ENCODE measurements around the gene TENM4.

TENM4 gene

GRCh38 chr11:78654866-78655265 is 786.0 kb downstream of the TENM4 start:
- no peak overlapping the region for H3K23ac ChIP-seq (ENCODE audit: low read depth, low read length, poor library complexity)
- H3K36me3 ChIP-seq (replicated peaks in 1 of 2; ENCODE audit: control insufficient read depth in 2 of 2, insufficient read depth in 2 of 2, low read length in 2 of 2): peaks cover 3 to 7% of the 10 kb centered on the region in 2 donors
- H3K27me3 ChIP-seq (ENCODE audit: control insufficient read depth in 3 of 3, insufficient read depth in 3 of 3, low read depth in 1 of 3, low read length in 3 of 3): no peaks in the 10 kb centered on the region
- H2BK15ac ChIP-seq (ENCODE audit: low read length): no peak overlapping the region
- no peak overlapping the region for H3K14ac ChIP-seq (ENCODE audit: low read length)
- DNase-seq (ENCODE audit: low spot score): no peak
- no peak overlapping the region for H4K8ac ChIP-seq (ENCODE audit: low read depth, low read length)
- H3K18ac ChIP-seq (ENCODE audit: low read length): no peak overlapping the region
- H2AK5ac ChIP-seq (ENCODE audit: low read depth, low read length): no peak overlapping the region
- peaks cover 3 to 6% of the 10 kb centered on the region in 2 donors for H3K4me1 ChIP-seq (ENCODE audit: control insufficient read depth in 2 of 2, insufficient read depth in 1 of 2, low read depth in 1 of 2, low read length in 2 of 2)
- no peaks in the 10 kb centered on the region for H3K9me3 ChIP-seq (replicated peaks in 1 of 2; ENCODE audit: control insufficient read depth in 2 of 2, insufficient read depth in 1 of 2, low read depth in 1 of 2, low read length in 2 of 2)
- H2BK120ac ChIP-seq (ENCODE audit: low read depth, low read length): no peak overlapping the region
- no peak overlapping the region for H3K9ac ChIP-seq (ENCODE audit: low read depth, low read length, poor library complexity)
- no CpG with 5 or more reads among the region's 5 CpGs for WGBS, 2 donors (ENCODE audit: extremely low coverage in 2 of 2, insufficient read length in 2 of 2, insufficient replicate concordance in 1 of 2)
- no peak overlapping the region for H2AFZ ChIP-seq (ENCODE audit: low read length)
- no peak overlapping the region for H2BK12ac ChIP-seq (ENCODE audit: low read length)
- H3K27ac ChIP-seq (replicated peaks; ENCODE audit: low read length): no peak overlapping the region
- H3K4me3 ChIP-seq (ENCODE audit: low read length in 2 of 2): no peak overlapping the region
- H4K91ac ChIP-seq (ENCODE audit: low read depth, low read length, poor library complexity): no peak overlapping the region
- H3K4ac ChIP-seq (ENCODE audit: low read length): no peak overlapping the region
- H3K79me1 ChIP-seq (ENCODE audit: low read depth, low read length): peaks cover 2% of the 10 kb centered on the region
- no peak overlapping the region for H3K4me2 ChIP-seq (ENCODE audit: insufficient read depth, low read length, poor library complexity, severe bottlenecking)
- no peak overlapping the region for H2BK5ac ChIP-seq (ENCODE audit: low read length)

GRCh38 chr11:78654071-78654470 is 786.8 kb downstream of the TENM4 start:
- H2BK15ac ChIP-seq (ENCODE audit: low read length): no peak overlapping the region
- H2AK5ac ChIP-seq (ENCODE audit: low read depth, low read length): no peak overlapping the region
- no peaks in the 10 kb centered on the region for H3K9me3 ChIP-seq (replicated peaks in 1 of 2; ENCODE audit: control insufficient read depth in 2 of 2, insufficient read depth in 1 of 2, low read depth in 1 of 2, low read length in 2 of 2)
- no peak overlapping the region for H2BK5ac ChIP-seq (ENCODE audit: low read length)
- H3K9ac ChIP-seq (ENCODE audit: low read depth, low read length, poor library complexity): no peak overlapping the region
- H3K4ac ChIP-seq (ENCODE audit: low read length): no peak overlapping the region
- no peak overlapping the region for H2AFZ ChIP-seq (ENCODE audit: low read length)
- no peak overlapping the region for H4K8ac ChIP-seq (ENCODE audit: low read depth, low read length)
- no peak overlapping the region for H3K23ac ChIP-seq (ENCODE audit: low read depth, low read length, poor library complexity)
- WGBS, 2 donors (ENCODE audit: extremely low coverage in 2 of 2, insufficient read length in 2 of 2, insufficient replicate concordance in 1 of 2): no CpG with 5 or more reads among the region's 3 CpGs
- H3K79me1 ChIP-seq (ENCODE audit: low read depth, low read length): peaks cover 2% of the 10 kb centered on the region
- H3K14ac ChIP-seq (ENCODE audit: low read length): no peak overlapping the region
- H3K18ac ChIP-seq (ENCODE audit: low read length): no peak overlapping the region
- H3K27me3 ChIP-seq (ENCODE audit: control insufficient read depth in 3 of 3, insufficient read depth in 3 of 3, low read depth in 1 of 3, low read length in 3 of 3): no peaks in the 10 kb centered on the region
- H2BK12ac ChIP-seq (ENCODE audit: low read length): no peak overlapping the region
- H3K4me2 ChIP-seq (ENCODE audit: insufficient read depth, low read length, poor library complexity, severe bottlenecking): no peak overlapping the region
- no peak overlapping the region for H3K4me3 ChIP-seq (ENCODE audit: low read length in 2 of 2)
- H3K36me3 ChIP-seq (replicated peaks in 1 of 2; ENCODE audit: control insufficient read depth in 2 of 2, insufficient read depth in 2 of 2, low read length in 2 of 2): peaks cover 3 to 7% of the 10 kb centered on the region in 2 donors
- H2BK120ac ChIP-seq (ENCODE audit: low read depth, low read length): no peak overlapping the region
- no peak overlapping the region for H3K27ac ChIP-seq (replicated peaks; ENCODE audit: low read length)
- peaks cover 3 to 6% of the 10 kb centered on the region in 2 donors for H3K4me1 ChIP-seq (ENCODE audit: control insufficient read depth in 2 of 2, insufficient read depth in 1 of 2, low read depth in 1 of 2, low read length in 2 of 2)
- no peak overlapping the region for H4K91ac ChIP-seq (ENCODE audit: low read depth, low read length, poor library complexity)
- DNase-seq (ENCODE audit: low spot score): no peak

GRCh38 chr11:78653294-78653909 is 787.4 kb downstream of the TENM4 start:
- H2AK5ac ChIP-seq (ENCODE audit: low read depth, low read length): no peak overlapping the region
- no peaks in the 10 kb centered on the region for H3K9me3 ChIP-seq (replicated peaks in 1 of 2; ENCODE audit: control insufficient read depth in 2 of 2, insufficient read depth in 1 of 2, low read depth in 1 of 2, low read length in 2 of 2)
- H3K27me3 ChIP-seq (ENCODE audit: control insufficient read depth in 3 of 3, insufficient read depth in 3 of 3, low read depth in 1 of 3, low read length in 3 of 3): no peaks in the 10 kb centered on the region
- H4K8ac ChIP-seq (ENCODE audit: low read depth, low read length): no peak overlapping the region
- H3K79me1 ChIP-seq (ENCODE audit: low read depth, low read length): peaks cover 2% of the 10 kb centered on the region
- no CpG with 5 or more reads among the region's 11 CpGs for WGBS, 2 donors (ENCODE audit: extremely low coverage in 2 of 2, insufficient read length in 2 of 2, insufficient replicate concordance in 1 of 2)
- no peak overlapping the region for H2BK5ac ChIP-seq (ENCODE audit: low read length)
- H2BK120ac ChIP-seq (ENCODE audit: low read depth, low read length): no peak overlapping the region
- H3K4me1 ChIP-seq (ENCODE audit: control insufficient read depth in 2 of 2, insufficient read depth in 1 of 2, low read depth in 1 of 2, low read length in 2 of 2): peaks cover 3 to 6% of the 10 kb centered on the region in 2 donors
- H2BK15ac ChIP-seq (ENCODE audit: low read length): no peak overlapping the region
- no peak overlapping the region for H3K4ac ChIP-seq (ENCODE audit: low read length)
- H3K27ac ChIP-seq (replicated peaks; ENCODE audit: low read length): no peak overlapping the region
- H2AFZ ChIP-seq (ENCODE audit: low read length): no peak overlapping the region
- no peak overlapping the region for H3K14ac ChIP-seq (ENCODE audit: low read length)
- no peak overlapping the region for H3K9ac ChIP-seq (ENCODE audit: low read depth, low read length, poor library complexity)
- peaks cover 2 to 6% of the 10 kb centered on the region in 2 donors for H3K36me3 ChIP-seq (replicated peaks in 1 of 2; ENCODE audit: control insufficient read depth in 2 of 2, insufficient read depth in 2 of 2, low read length in 2 of 2)
- DNase-seq (ENCODE audit: low spot score): no peak
- no peak overlapping the region for H2BK12ac ChIP-seq (ENCODE audit: low read length)
- H3K23ac ChIP-seq (ENCODE audit: low read depth, low read length, poor library complexity): no peak overlapping the region
- no peak overlapping the region for H3K4me3 ChIP-seq (ENCODE audit: low read length in 2 of 2)
- H3K18ac ChIP-seq (ENCODE audit: low read length): peak overlapping the region; percentile 7
- H3K4me2 ChIP-seq (ENCODE audit: insufficient read depth, low read length, poor library complexity, severe bottlenecking): no peak overlapping the region
- no peak overlapping the region for H4K91ac ChIP-seq (ENCODE audit: low read depth, low read length, poor library complexity)

- no peaks in the 10 kb centered on the region for H3K27me3 ChIP-seq (ENCODE audit: control insufficient read depth in 3 of 3, insufficient read depth in 3 of 3, low read depth in 1 of 3, low read length in 3 of 3)
- no peak overlapping the region for H3K4me3 ChIP-seq (ENCODE audit: low read length in 2 of 2)
- H2AK5ac ChIP-seq (ENCODE audit: low read depth, low read length): no peak overlapping the region
- no peak overlapping the region for H3K27ac ChIP-seq (replicated peaks; ENCODE audit: low read length)
- DNase-seq (ENCODE audit: low spot score): no peak
- H3K14ac ChIP-seq (ENCODE audit: low read length): no peak overlapping the region
- H2BK15ac ChIP-seq (ENCODE audit: low read length): no peak overlapping the region
- H4K8ac ChIP-seq (ENCODE audit: low read depth, low read length): no peak overlapping the region
- no peak overlapping the region for H3K18ac ChIP-seq (ENCODE audit: low read length)
- peaks cover 3 to 6% of the 10 kb centered on the region in 2 donors for H3K4me1 ChIP-seq (ENCODE audit: control insufficient read depth in 2 of 2, insufficient read depth in 1 of 2, low read depth in 1 of 2, low read length in 2 of 2)
- H3K9ac ChIP-seq (ENCODE audit: low read depth, low read length, poor library complexity): no peak overlapping the region
- H2BK12ac ChIP-seq (ENCODE audit: low read length): no peak overlapping the region
- WGBS, 2 donors (ENCODE audit: extremely low coverage in 2 of 2, insufficient read length in 2 of 2, insufficient replicate concordance in 1 of 2): no CpG with 5 or more reads among the region's 5 CpGs
- H3K9me3 ChIP-seq (replicated peaks in 1 of 2; ENCODE audit: control insufficient read depth in 2 of 2, insufficient read depth in 1 of 2, low read depth in 1 of 2, low read length in 2 of 2): no peaks in the 10 kb centered on the region
- H3K79me1 ChIP-seq (ENCODE audit: low read depth, low read length): peaks cover 2% of the 10 kb centered on the region
- H3K36me3 ChIP-seq (replicated peaks in 1 of 2; ENCODE audit: control insufficient read depth in 2 of 2, insufficient read depth in 2 of 2, low read length in 2 of 2): peaks cover 0 to under 1% of the 10 kb centered on the region in 2 donors
- no peak overlapping the region for H2AFZ ChIP-seq (ENCODE audit: low read length)
- H4K91ac ChIP-seq (ENCODE audit: low read depth, low read length, poor library complexity): no peak overlapping the region
- no peak overlapping the region for H2BK5ac ChIP-seq (ENCODE audit: low read length)
- H2BK120ac ChIP-seq (ENCODE audit: low read depth, low read length): no peak overlapping the region
- no peak overlapping the region for H3K4ac ChIP-seq (ENCODE audit: low read length)
- H3K23ac ChIP-seq (ENCODE audit: low read depth, low read length, poor library complexity): no peak overlapping the region
- H3K4me2 ChIP-seq (ENCODE audit: insufficient read depth, low read length, poor library complexity, severe bottlenecking): no peak overlapping the region
These were observed 788.0 kb downstream of the TENM4 start for GRCh38 chr11:78652843-78653239.
